NCI-H2029 (cell line): ENCODE measurements around the gene SLC16A2.

Source experiments
- DNase-seq: peaks from one replicate; lab custom pipeline; 2025; lab: John Stamatoyannopoulos, UW

SLC16A2 gene

DNA sequence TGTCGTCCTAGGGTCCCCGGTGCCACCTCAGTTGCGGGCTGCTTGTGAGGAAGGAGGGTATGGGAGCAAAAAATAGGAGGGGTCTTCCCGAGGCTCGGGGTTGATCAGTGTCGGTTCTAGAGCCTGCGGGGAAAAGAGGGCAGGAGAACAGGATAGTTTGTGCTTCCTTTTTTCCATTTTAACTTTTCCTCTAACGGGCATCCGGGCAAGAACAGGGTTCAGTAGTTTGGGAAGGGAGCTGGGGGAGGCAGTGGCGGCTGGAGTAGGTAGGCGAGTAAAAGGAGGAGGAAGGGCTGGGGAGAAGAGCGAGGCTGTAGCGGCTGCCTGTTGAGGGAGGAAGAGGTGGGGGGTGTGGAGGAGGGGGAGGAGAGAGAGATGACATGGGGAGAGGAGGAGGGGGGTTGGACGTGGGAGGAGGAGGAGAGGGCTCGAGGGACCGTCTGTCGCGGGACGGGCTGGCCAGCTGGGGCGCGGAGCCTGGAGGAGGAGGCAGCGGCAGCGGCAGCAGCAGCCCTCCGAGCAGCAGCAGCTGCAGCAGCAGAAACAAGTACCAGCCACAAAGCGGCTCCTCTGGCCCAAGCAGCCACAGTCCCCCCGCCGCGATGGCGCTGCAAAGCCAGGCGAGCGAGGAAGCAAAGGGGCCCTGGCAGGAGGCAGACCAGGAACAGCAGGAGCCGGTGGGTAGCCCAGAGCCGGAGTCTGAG, at the start of gene SLC16A2:
TSS of gene SLC16A2 (plus strand) at position 458 of the 704 bp plus-strand sequence. CDS start at position 603, 145 bp downstream.
- no peak for DNase-seq

GRCh38 chrX:74372272-74372671, 49.0 kb upstream of the SLC16A2 start:
- DNase-seq = no peak

- DNase-seq = no peak
These were observed 44.0 kb upstream of the SLC16A2 start for GRCh38 chrX:74377282-74377681.

GRCh38 chrX:74382613-74383012, 38.7 kb upstream of the SLC16A2 start:
- DNase-seq = no peak

DNA sequence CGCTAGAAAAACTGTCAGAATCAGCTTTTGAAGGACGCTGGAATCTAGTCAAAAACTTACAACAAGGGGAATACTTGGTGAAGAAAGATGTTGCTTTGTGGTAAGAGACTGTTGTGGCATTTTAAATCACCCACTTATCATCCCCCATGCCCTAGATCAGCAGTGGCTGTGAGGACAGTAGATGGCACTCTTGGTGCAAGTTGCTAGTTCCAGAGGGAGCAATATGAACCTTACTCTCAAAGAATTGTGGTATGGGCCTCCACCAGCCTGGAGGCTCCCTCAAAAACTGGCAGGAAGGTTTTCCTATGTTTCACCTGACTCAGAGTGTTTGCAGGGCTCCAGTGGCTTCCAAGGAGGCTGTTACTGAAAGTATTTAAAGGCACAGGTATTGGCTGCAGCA, 37.7 kb upstream of the SLC16A2 start:
- DNase-seq = no peak

- DNase-seq = no peak
These were observed 32.1 kb upstream of the SLC16A2 start for GRCh38 chrX:74389016-74389722.

- no peak for DNase-seq
These were observed 25.7 kb upstream of the SLC16A2 start for GRCh38 chrX:74395556-74395955.

DNA sequence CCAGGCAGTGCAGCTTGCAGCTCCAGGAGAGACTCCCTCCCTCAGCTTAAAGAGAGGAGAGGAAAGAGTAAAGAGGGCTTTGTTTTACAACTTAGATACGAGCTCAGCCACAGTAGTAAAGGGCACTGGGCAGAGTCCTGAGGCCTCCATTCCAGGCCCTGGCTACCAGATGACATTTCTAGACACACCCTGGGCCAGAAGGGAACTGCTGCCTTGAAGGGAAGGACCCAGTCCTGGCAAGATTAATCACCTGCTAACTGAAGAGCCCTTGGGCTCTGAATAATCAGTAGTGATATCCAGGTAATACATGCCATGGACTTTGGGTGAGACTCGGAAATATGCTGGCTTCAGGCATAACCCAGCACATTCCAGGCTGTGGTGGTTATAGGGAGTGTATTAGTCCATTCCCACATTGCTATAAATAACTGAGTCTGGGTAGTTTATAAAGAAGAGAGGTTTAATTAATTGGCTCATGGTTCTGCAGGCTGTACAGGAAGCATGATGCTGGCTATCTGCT, 15.3 kb upstream of the SLC16A2 start:
- no peak for DNase-seq

GRCh38 chrX:74408304-74408703, 13.0 kb upstream of the SLC16A2 start:
- DNase-seq = no peak

DNA sequence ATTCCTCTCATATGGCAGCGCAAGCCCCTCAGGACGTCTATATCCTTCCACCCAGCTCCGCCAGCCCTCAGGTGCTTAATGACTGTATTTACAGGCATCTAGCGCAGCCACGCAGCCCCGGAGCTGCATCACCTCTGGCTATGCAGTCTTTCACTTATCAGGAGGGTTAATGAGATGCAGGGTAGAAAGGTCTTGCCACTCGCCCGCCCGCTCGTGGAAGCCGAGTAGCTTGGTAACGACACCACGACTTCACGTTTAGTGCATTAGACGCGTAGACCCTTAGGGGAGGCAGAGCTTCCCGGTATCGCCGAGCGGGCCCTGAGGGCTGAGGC, 1.5 kb upstream of the SLC16A2 start:
- no peak for DNase-seq

GRCh38 chrX:74420196-74421035, 877 bp upstream of the SLC16A2 start:
- no peak for DNase-seq

GRCh38 chrX:74421740-74422352, 553 bp downstream of the SLC16A2 start:
- no peak for DNase-seq

GRCh38 chrX:74422576-74423288, 1.4 kb downstream of the SLC16A2 start:
- DNase-seq = no peak

- no peak for DNase-seq
These were observed 2.2 kb downstream of the SLC16A2 start for GRCh38 chrX:74423289-74423998.

GRCh38 chrX:74426071-74426470, 4.8 kb downstream of the SLC16A2 start:
- DNase-seq = no peak

DNA sequence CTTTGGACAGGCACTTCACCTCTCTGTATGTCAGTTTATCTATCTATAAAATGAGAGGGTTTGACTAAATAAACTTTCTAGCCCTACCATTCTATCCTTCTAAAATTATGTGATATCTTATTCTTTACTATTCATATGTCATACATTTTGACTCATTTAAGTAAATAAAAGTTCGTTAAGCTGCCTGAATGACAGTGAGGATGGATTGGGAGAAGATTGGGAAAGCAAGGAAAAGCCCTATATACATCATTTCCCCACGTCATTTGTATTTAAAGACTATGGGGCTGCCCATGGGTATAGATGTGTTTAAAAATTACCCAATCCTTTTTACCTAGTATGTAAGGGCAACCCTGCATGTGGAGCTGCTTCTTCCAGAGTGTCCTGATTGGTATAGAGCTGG, 5.3 kb downstream of the SLC16A2 start:
- DNase-seq = no peak

- no peak for DNase-seq
These were observed 10.5 kb downstream of the SLC16A2 start for GRCh38 chrX:74431797-74432196.

GRCh38 chrX:74434336-74434735, 13.0 kb downstream of the SLC16A2 start:
- DNase-seq = no peak

GRCh38 chrX:74437530-74437929, 16.2 kb downstream of the SLC16A2 start:
- no peak for DNase-seq

DNA sequence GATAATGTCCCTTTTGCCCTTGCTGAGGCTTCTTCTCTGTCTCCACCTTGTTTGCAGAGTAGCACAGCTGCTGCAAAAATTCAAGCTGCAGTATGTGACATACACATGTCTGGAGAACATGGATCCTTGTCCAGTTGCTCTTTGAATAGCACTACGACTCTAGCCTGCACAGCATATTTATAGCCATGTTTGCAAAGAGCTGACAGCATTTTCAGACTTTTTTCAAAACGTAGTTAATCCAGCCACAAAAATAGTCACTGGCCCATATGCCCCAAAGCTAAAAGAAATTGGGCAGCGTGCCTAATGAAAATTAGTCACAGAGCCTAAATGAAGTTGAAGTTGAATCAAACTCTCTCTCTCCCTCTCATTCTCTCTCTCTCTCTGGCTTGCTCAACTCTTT, 17.5 kb downstream of the SLC16A2 start:
- no peak for DNase-seq

- no peak for DNase-seq
These were observed 23.8 kb downstream of the SLC16A2 start for GRCh38 chrX:74445099-74445498.
